HCT116 (cell line): Measurements from ENCODE around the gene TMEM101. TPM values are rescaled to one million over a fixed set of nuclear protein-coding genes. Genes with fewer than 3 reads are reported as not detected.

Experiments used
- ATAC-seq: fragments of 200-7000 bp; cut with Tn5 transposase; 2 replicates; pipeline ENCODE4 v1.9.1; 2020; ENCODE audit warnings: mild to moderate bottlenecking, moderate library complexity
- BruUV-seq: library from RNA; stranded (reverse); fragments of 400-500 nt; replicated peaks from 2 replicates; lab custom pipeline; 2021; lab: Mats Ljungman, UMichigan
- CTCF ChIA-PET: fragments of 300-600 bp; sonication (Branson Sonifier 250); formaldehyde crosslinking; loops from one replicate; lab custom pipeline; 2021; ENCODE audit warnings: antibody characterized with exemption; lab: Charles Lee
- POLR2A ChIA-PET: fragments of 300-600, 350-600 bp; sonication (Branson Sonifier 250); formaldehyde crosslinking; loops from one replicate; lab custom pipeline; 2021; ENCODE audit warnings: antibody characterized with exemption; lab: Charles Lee
- RAD21 ChIA-PET, 2 experiments: fragments of 300-600 bp; sonication (Branson Sonifier 250); formaldehyde crosslinking; loops; one replicate each; lab custom pipeline; 2023; ENCODE audit warnings: low total read pairs in 2 of 2; ENCODE audit not compliant: uncharacterized antibody in 2 of 2, unreplicated experiment in 2 of 2, low non-redundant PET in 1 of 2; lab: Charles Lee
- DNase-seq: peaks from one replicate; pipeline ENCODE4 v3.0.0-alpha.2; 2010; ENCODE audit warnings: low read depth, low spot score
- H2AFZ ChIP-seq: fragments of 200-600 bp; shearing (Covaris generic), sonication (generic); 2 replicates; pipeline ENCODE4 v1.6.1; 2017; ENCODE audit warnings: low read depth, mixed run types, mixed read lengths, antibody characterized with exemption, low read length; ENCODE audit not compliant: poor library complexity, severe bottlenecking
- H3K27ac ChIP-seq: 2 replicates; pipeline ENCODE4 v1.5.1; 2012; ENCODE audit warnings: low read depth, low read length
- H3K27me3 ChIP-seq: fragments of 200-600 bp; sonication (generic); 2 replicates; pipeline ENCODE4 v1.6.1; 2016; ENCODE audit warnings: mixed run types, low read length, mixed read lengths; ENCODE audit not compliant: insufficient read depth
- H3K36me3 ChIP-seq, 2 experiments: fragments of 200-500 bp in 1 of 2; fragments of 200-600 bp in 1 of 2; sonication (Bioruptor generic) in 1 of 2; sonication (generic) in 1 of 2; 2 replicates each; pipeline versions ENCODE4 v1.5.1 to v1.6.1; 2014 to 2016; ENCODE audit warnings: low read length in 2 of 2, inconsistent platforms in 1 of 2, mixed read lengths in 1 of 2, mixed run types in 1 of 2; ENCODE audit not compliant: insufficient read depth in 2 of 2, control insufficient read depth in 1 of 2
- H3K4me1 ChIP-seq, 2 experiments: fragments of 200-600 bp in 1 of 2; sonication (generic) in 1 of 2; 2 replicates each; pipeline versions ENCODE4 v1.5.1 to v1.6.1; 2012 to 2017; ENCODE audit warnings: low read length in 2 of 2, inconsistent platforms in 1 of 2, mild to moderate bottlenecking in 1 of 2, mixed read lengths in 1 of 2, mixed run types in 1 of 2, moderate library complexity in 1 of 2; ENCODE audit not compliant: insufficient read depth in 2 of 2, control insufficient read depth in 1 of 2
- H3K4me2 ChIP-seq: fragments of 200-600 bp; sonication (generic); 2 replicates; pipeline ENCODE4 v1.6.1; 2017; ENCODE audit warnings: mixed run types, low read length, mixed read lengths
- H3K4me3 ChIP-seq, 2 experiments: fragments of 200-600 bp in 1 of 2; sonication (generic) in 1 of 2; replicated peaks in 1 of 2; 2 replicates each; pipeline ENCODE4 v1.5.1; 2011 to 2016; ENCODE audit warnings: low read length in 2 of 2, control low read depth in 1 of 2, low read depth in 1 of 2, mild to moderate bottlenecking in 1 of 2, mixed read lengths in 1 of 2, mixed run types in 1 of 2
- H3K79me2 ChIP-seq: fragments of 200-600 bp; sonication (generic); 2 replicates; pipeline ENCODE4 v1.6.1; 2017; ENCODE audit warnings: mild to moderate bottlenecking, mixed run types, low read length, moderate library complexity, mixed read lengths; ENCODE audit not compliant: insufficient read depth
- H3K9ac ChIP-seq: fragments of 200-600 bp; sonication (generic); 2 replicates; pipeline ENCODE4 v1.6.1; 2016; ENCODE audit warnings: low read length, mixed read lengths
- H3K9me2 ChIP-seq: fragments of 200-600 bp; sonication (generic), shearing (Covaris generic); 2 replicates; pipeline ENCODE4 v1.6.1; 2017; ENCODE audit warnings: mixed run types, mild to moderate bottlenecking, moderate library complexity; ENCODE audit not compliant: insufficient read depth
- H3K9me3 ChIP-seq, 2 experiments: fragments of 200-500 bp in 1 of 2; fragments of 200-600 bp in 1 of 2; sonication (Bioruptor generic) in 1 of 2; sonication (generic) in 1 of 2; 2 replicates each; pipeline ENCODE4 v1.6.1; 2014 to 2017; ENCODE audit warnings: low read length in 2 of 2, mixed read lengths in 2 of 2, inconsistent platforms in 1 of 2, low read depth in 1 of 2, mild to moderate bottlenecking in 1 of 2, mixed run types in 1 of 2, moderate library complexity in 1 of 2; ENCODE audit not compliant: control insufficient read depth in 1 of 2, insufficient read depth in 1 of 2
- H4K20me1 ChIP-seq: fragments of 200-600 bp; sonication (generic), shearing (Covaris generic); 2 replicates; pipeline ENCODE4 v1.6.1; 2017; ENCODE audit warnings: mixed run types, mild to moderate bottlenecking, moderate library complexity; ENCODE audit not compliant: insufficient read depth
- ATF3 ChIP-seq: IDR thresholded peaks from 2 replicates; pipeline ENCODE4 v1.6.1; 2012
- EGR1 ChIP-seq: IDR thresholded peaks from 2 replicates; pipeline ENCODE4 v1.6.1; 2012; ENCODE audit warnings: low read depth
- EZH2 ChIP-seq: fragments of 200-600 bp; sonication (generic); IDR thresholded peaks from 2 replicates; pipeline ENCODE4 v1.6.1; 2017; ENCODE audit warnings: antibody characterized with exemption, mixed run types
- EZH2phosphoT487 ChIP-seq: fragments of 200-600 bp; IDR thresholded peaks from 2 replicates; pipeline ENCODE4 v1.6.1; 2018; ENCODE audit warnings: antibody characterized with exemption, borderline replicate concordance
- FOSL1 ChIP-seq: IDR thresholded peaks from 2 replicates; pipeline ENCODE4 v1.6.1; 2012; ENCODE audit warnings: low read depth
- MAX ChIP-seq: IDR thresholded peaks from 2 replicates; pipeline ENCODE4 v1.6.1; 2012
- POLR2A ChIP-seq: IDR thresholded peaks from 2 replicates; pipeline ENCODE4 v1.7.0; 2011; ENCODE audit warnings: borderline replicate concordance; ENCODE audit not compliant: insufficient read depth, insufficient read length; ENCODE audit errors: extremely low read depth
- POLR2AphosphoS5 ChIP-seq: IDR thresholded peaks from 2 replicates; pipeline ENCODE4 v1.6.1; 2011; ENCODE audit warnings: mild to moderate bottlenecking, low read depth, low read length, moderate library complexity
- RAD21 ChIP-seq: IDR thresholded peaks from 2 replicates; pipeline ENCODE4 v1.6.1; 2012; ENCODE audit warnings: low read depth, mild to moderate bottlenecking
- SRF ChIP-seq: IDR thresholded peaks from 2 replicates; pipeline ENCODE4 v1.6.1; 2012; ENCODE audit warnings: low read depth
- TCF7L2 ChIP-seq: IDR thresholded peaks from 2 replicates; pipeline ENCODE4 v1.7.0; 2011; ENCODE audit warnings: borderline replicate concordance, inconsistent platforms; ENCODE audit not compliant: insufficient read depth, insufficient read length; ENCODE audit errors: extremely low read depth
- YY1 ChIP-seq: IDR thresholded peaks from 2 replicates; pipeline ENCODE4 v1.6.1; 2011; ENCODE audit warnings: low read length, low read depth, moderate library complexity, mild to moderate bottlenecking; ENCODE audit not compliant: insufficient replicate concordance; ENCODE audit errors: extremely low read depth
- ZNF274 ChIP-seq: fragments of 200-500 bp; sonication (Bioruptor generic); IDR thresholded peaks from 2 replicates; pipeline ENCODE4 v1.6.1; 2014; ENCODE audit warnings: mild to moderate bottlenecking, low read depth, low read length, inconsistent platforms
- intact Hi-C: fragments of 100-400 bp; cut with micrococcal nuclease; formaldehyde crosslinking; loops from 2 replicates; pipeline ENCODE4 v1.10.0; 2022
- total RNA-seq: library from RNA; stranded (reverse); gene quantifications from one replicate; pipeline ENCODE4 v1.2.1, GENCODE V29; 2021; ENCODE audit not compliant: unreplicated experiment
- TF ChIP-seq, protein P1 (sequence below), 3 experiments: fragments of 200-600 bp in 1 of 3; sonication (generic) in 1 of 3; IDR thresholded peaks in 2 of 3; conservative IDR thresholded peaks in 1 of 3; 2 replicates each; pipeline ENCODE4 v1.5.1; 2012 to 2017; ENCODE audit warnings: low read depth in 2 of 3, low read length in 2 of 3, antibody characterized with exemption in 1 of 3, borderline replicate concordance in 1 of 3, control low read depth in 1 of 3, mild to moderate bottlenecking in 1 of 3, mixed read lengths in 1 of 3, mixed run types in 1 of 3, moderate library complexity in 1 of 3; ENCODE audit not compliant: insufficient read depth in 1 of 3
- TF ChIP-seq, protein P2 (sequence below): IDR thresholded peaks from 2 replicates; pipeline ENCODE4 v1.6.1; 2012; ENCODE audit warnings: low read depth

The TMEM101 gene
- total RNA-seq, 1 experiment from 2014 or later, result 43.8 TPM

DNA sequence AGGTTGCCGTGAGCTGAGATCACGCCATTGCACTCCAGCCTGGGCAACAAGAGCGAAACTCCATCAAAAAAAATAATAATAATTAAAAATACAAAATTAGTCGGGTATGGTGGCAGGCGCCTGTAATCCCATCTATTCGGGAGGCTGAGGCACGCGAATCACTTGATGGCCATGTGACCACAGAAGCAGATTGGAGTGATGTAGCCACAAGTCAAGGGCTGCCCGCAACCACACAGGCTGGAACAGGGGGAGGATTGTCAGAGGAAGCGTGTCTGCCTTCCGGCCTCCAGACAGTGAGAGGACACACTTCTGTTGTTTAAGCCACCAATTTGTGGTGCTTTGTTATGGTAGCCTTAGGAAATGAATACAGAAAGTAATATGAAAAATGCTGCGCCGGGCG lies 22.1 kb downstream of the TMEM101 start:
- Histone ChIP-seq H3K4me1 (peaks cover 0 to 8% of the 10 kb centered on the region in 2 experiments; a peak in 2 of 4 replicates), H3K36me3 (no peaks in the 10 kb centered on the region), H4K20me1 (no peaks in the 10 kb centered on the region), H3K4me3 (no peak overlapping the region), H3K27me3 (no peaks in the 10 kb centered on the region), H3K79me2 (no peaks in the 10 kb centered on the region), H2AFZ (no peak overlapping the region), H3K27ac (no peak overlapping the region), H3K9me3 (no peaks in the 10 kb centered on the region), H3K9ac (no peak overlapping the region), H3K4me2 (no peak overlapping the region), H3K9me2 (no peaks in the 10 kb centered on the region)
- RAD21 ChIA-PET, result interaction anchor here (1.9 to 2.0 kb wide), 2 partner anchors 49 kb away, joined by 6 to 9 read pairs; no protein-coding TSS in a partner anchor
- TF ChIP-seq POLR2A (no peak), EZH2phosphoT487 (no peak)
- POLR2A ChIA-PET, result no interaction called here
- CTCF ChIA-PET, result interaction anchor here (1.3 to 2.3 kb wide), 3 partner anchors 48 to 112 kb away, joined by 3 to 11 read pairs (median 4); no protein-coding TSS in a partner anchor
- DNase-seq, result no peak
- BruUV-seq, result no TSS peak
- no peak for ATAC-seq
- intact Hi-C loops, result no loop called here

DNA sequence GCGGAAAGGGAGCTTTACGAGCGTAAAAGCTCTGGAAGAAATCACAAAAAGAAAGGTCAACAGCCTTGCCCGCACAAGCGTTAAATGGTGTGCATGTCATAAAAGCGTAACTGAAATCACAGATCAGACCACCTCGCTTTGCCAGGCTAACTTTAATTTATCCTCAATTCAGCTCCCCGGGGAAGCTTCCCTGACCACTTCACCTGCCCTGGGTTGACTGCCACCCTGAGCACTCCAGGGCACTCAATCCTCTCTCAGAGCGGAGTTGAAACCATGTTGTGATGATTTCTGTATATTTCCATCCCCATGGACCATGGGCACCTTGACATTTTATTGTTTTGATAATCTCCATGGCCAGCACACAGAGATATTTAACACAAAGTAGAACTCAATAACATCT lies 26.5 kb downstream of the TMEM101 start:
- no peak overlapping the region for H2AFZ ChIP-seq
- intact Hi-C loops, result no loop called here
- CTCF ChIA-PET, result no interaction called here
- no peaks in the 10 kb centered on the region for H3K27me3 ChIP-seq
- no peaks in the 10 kb centered on the region for H3K9me3 ChIP-seq
- DNase-seq (no peak), ATAC-seq (no peak)
- H3K4me3 ChIP-seq, result no peak overlapping the region
- POLR2A ChIA-PET, result no interaction called here
- no peak overlapping the region for H3K27ac ChIP-seq
- no peaks in the 10 kb centered on the region for H3K4me1 ChIP-seq
- H3K79me2 ChIP-seq, result no peaks in the 10 kb centered on the region
- no peaks in the 10 kb centered on the region for H3K36me3 ChIP-seq
- no TSS peak for BruUV-seq
- no peaks in the 10 kb centered on the region for H4K20me1 ChIP-seq
- H3K9ac ChIP-seq, result no peak overlapping the region
- RAD21 ChIA-PET, result no interaction called here
- H3K4me2 ChIP-seq, result no peak overlapping the region
- H3K9me2 ChIP-seq, result no peaks in the 10 kb centered on the region
- TF ChIP-seq, protein P1, sequence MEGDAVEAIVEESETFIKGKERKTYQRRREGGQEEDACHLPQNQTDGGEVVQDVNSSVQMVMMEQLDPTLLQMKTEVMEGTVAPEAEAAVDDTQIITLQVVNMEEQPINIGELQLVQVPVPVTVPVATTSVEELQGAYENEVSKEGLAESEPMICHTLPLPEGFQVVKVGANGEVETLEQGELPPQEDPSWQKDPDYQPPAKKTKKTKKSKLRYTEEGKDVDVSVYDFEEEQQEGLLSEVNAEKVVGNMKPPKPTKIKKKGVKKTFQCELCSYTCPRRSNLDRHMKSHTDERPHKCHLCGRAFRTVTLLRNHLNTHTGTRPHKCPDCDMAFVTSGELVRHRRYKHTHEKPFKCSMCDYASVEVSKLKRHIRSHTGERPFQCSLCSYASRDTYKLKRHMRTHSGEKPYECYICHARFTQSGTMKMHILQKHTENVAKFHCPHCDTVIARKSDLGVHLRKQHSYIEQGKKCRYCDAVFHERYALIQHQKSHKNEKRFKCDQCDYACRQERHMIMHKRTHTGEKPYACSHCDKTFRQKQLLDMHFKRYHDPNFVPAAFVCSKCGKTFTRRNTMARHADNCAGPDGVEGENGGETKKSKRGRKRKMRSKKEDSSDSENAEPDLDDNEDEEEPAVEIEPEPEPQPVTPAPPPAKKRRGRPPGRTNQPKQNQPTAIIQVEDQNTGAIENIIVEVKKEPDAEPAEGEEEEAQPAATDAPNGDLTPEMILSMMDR (IDR thresholded peaks at IDR 0.05 in 2 of 3, conservative IDR thresholded peaks at IDR 0.05 in 1 of 3; ENCODE audit: borderline replicate concordance in 1 of 3, insufficient read depth in 1 of 3, low read depth in 2 of 3, low read length in 2 of 3), result no peak
- TF ChIP-seq POLR2AphosphoS5 (no peak), ATF3 (no peak), TCF7L2 (no peak), EGR1 (no peak), RAD21 (no peak), ZNF274 (no peak), FOSL1 (no peak), EZH2 (no peak), SRF (no peak), EZH2phosphoT487 (no peak), YY1 (no peak), MAX (no peak)
- TF ChIP-seq, protein P2, sequence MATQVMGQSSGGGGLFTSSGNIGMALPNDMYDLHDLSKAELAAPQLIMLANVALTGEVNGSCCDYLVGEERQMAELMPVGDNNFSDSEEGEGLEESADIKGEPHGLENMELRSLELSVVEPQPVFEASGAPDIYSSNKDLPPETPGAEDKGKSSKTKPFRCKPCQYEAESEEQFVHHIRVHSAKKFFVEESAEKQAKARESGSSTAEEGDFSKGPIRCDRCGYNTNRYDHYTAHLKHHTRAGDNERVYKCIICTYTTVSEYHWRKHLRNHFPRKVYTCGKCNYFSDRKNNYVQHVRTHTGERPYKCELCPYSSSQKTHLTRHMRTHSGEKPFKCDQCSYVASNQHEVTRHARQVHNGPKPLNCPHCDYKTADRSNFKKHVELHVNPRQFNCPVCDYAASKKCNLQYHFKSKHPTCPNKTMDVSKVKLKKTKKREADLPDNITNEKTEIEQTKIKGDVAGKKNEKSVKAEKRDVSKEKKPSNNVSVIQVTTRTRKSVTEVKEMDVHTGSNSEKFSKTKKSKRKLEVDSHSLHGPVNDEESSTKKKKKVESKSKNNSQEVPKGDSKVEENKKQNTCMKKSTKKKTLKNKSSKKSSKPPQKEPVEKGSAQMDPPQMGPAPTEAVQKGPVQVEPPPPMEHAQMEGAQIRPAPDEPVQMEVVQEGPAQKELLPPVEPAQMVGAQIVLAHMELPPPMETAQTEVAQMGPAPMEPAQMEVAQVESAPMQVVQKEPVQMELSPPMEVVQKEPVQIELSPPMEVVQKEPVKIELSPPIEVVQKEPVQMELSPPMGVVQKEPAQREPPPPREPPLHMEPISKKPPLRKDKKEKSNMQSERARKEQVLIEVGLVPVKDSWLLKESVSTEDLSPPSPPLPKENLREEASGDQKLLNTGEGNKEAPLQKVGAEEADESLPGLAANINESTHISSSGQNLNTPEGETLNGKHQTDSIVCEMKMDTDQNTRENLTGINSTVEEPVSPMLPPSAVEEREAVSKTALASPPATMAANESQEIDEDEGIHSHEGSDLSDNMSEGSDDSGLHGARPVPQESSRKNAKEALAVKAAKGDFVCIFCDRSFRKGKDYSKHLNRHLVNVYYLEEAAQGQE, result no peak
